ENCODE data around the gene DNAH6. TPM values are rescaled to one million over a fixed set of nuclear protein-coding genes. Genes with fewer than 3 reads are reported as not detected.

The DNAH6 gene
- polyA plus RNA-seq, 1 donor from 2014 or later = 0.06 TPM

DNA sequence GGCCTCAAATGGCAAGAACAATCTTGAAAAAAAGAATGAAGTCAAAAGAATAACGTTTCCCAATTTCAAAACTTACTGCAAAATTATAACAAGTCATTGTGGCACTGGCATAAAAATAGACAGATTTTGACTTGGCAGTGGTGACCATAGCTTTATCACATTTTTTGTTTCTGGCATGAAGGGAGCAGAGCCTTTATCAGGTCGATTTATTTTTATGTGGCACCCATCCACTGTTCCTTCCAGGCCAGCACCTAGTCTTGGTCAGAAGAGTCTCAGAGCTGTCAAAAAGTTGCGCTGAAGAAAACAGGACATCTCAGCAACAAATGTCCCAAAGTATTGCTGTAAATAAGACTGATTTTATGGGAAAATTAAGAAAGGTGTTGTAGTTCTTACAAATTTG, 272.2 kb downstream of the DNAH6 start:
- peaks cover 0 to under 1% (median 0%) of the 10 kb centered on the region in 3 donors for H3K4me1 Mint-ChIP-seq

DNA sequence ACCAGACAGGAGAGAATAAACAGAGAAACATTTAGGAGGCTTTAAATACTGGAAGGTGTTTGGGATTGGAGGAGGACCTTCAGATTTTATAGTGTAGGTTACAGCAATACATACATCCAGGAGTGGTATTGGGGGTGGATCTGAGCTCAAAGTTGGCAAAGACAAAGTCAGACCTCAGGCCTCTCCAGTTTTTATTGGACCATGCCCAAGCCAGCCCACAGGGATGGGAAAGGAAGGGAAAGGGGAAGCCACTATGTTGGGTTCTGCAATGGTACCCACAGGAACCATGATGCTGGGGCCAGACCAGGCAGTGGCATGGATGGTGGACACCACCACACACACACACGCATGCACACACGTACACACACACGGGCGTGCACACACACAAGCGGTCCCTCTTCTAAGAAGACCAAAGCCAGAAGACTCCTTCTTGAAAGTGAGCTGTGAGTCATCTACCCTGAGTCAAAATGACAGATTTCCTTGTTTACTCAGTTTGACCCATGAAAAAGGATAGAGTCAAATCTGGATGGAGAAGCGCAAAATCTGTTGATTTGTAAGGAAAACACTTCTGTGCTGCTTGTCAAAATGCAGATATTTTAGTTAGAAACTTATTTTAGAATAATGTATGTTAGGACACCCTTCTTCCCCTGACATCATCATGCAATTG, 276.7 kb downstream of the DNAH6 start:
- Mint-ChIP-seq H3K27ac (no peak overlapping the region), H3K9me3 (peaks cover 0 to 4% (median 0%) of the 10 kb centered on the region in 3 donors), H3K4me3 (no peak overlapping the region), H3K27me3 (no peaks in the 10 kb centered on the region), H3K36me3 (peaks cover 2% of the 10 kb centered on the region), H3K4me1 (no peaks in the 10 kb centered on the region)

More for the DNA sequence above, 272.2 kb downstream of the DNAH6 start:
- H3K27ac Mint-ChIP-seq = no peak overlapping the region
- H3K27me3 Mint-ChIP-seq = no peaks in the 10 kb centered on the region
- peaks cover 5% of the 10 kb centered on the region for H3K36me3 Mint-ChIP-seq
- no peak overlapping the region for H3K4me3 Mint-ChIP-seq
- peaks cover 0 to 3% (median 0%) of the 10 kb centered on the region in 3 donors for H3K9me3 Mint-ChIP-seq

DNA sequence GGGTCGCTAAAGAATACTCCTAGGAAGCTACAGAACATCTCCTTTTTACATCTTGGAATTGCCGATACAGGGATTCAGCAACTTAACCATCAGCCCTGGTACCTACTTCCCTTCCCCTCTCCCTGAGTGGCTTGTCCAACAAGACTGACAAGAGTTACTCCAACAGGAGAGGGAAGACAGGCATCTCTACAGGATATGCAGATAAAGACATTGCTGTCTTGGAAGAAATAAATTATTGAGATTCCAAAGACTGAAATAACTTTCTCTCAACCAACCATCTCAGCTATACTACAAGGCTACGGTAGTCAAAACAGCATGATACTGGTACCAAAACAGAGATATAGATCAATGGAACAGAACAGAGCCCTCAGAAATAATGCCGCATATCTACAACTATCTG, 277.3 kb downstream of the DNAH6 start:
- Mint-ChIP-seq H3K4me3 (no peak overlapping the region), H3K36me3 (peaks cover 2% of the 10 kb centered on the region), H3K27me3 (peaks cover 3% of the 10 kb centered on the region), H3K9me3 (peaks cover 0 to 4% (median 0%) of the 10 kb centered on the region in 3 donors), H3K27ac (no peak overlapping the region), H3K4me1 (no peaks in the 10 kb centered on the region)

DNA sequence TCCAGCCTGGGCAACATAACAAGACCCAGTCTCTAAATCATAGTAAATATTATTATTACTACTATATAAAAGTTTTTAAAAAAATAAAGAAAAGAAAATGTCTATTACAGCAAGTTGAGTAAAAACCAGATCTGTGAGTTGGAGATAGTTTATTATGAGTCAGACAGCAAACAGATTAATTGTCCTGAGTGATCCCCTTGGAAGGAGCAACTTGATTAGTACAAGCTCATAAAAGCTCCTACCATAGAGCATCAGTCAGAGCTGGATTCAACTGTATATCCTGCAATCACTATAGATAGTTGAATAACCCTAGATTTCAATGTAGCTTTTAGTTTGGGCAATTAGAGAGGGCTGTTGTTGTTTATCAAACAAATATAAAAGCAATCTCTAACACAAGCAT, 280.5 kb downstream of the DNAH6 start:
- Mint-ChIP-seq H3K9me3 (peaks cover 0 to 4% (median 3%) of the 10 kb centered on the region in 3 donors), H3K4me1 (peaks cover 0 to 6% (median 4%) of the 10 kb centered on the region in 3 donors), H3K27me3 (peaks cover 5% of the 10 kb centered on the region), H3K27ac (no peak overlapping the region), H3K36me3 (no peaks in the 10 kb centered on the region), H3K4me3 (no peak overlapping the region)

DNA sequence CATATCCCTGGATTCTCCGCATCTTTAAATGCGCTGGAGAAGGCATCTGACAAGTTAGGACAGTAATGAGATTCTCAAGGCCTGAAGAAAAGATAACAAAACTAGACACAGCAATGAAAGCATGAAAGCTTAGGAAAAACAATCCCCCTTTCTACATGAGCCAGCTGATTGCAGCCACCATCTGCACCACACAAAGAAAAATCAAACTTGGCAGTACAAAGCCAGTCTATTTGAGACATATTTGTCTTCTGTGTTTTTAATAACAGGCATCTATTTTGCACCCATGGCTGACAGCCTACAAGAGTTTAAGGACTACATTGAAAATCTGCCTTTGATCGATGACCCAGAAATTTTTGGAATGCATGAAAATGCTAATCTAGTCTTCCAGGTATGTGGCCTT, 281.0 kb downstream of the DNAH6 start:
- Mint-ChIP-seq H3K27me3 (peaks cover 5% of the 10 kb centered on the region), H3K9me3 (peaks cover 0 to 4% (median 3%) of the 10 kb centered on the region in 3 donors), H3K36me3 (peaks cover 3% of the 10 kb centered on the region), H3K4me1 (peaks cover 0 to 6% (median 4%) of the 10 kb centered on the region in 3 donors), H3K27ac (no peak overlapping the region), H3K4me3 (no peak overlapping the region)

DNA sequence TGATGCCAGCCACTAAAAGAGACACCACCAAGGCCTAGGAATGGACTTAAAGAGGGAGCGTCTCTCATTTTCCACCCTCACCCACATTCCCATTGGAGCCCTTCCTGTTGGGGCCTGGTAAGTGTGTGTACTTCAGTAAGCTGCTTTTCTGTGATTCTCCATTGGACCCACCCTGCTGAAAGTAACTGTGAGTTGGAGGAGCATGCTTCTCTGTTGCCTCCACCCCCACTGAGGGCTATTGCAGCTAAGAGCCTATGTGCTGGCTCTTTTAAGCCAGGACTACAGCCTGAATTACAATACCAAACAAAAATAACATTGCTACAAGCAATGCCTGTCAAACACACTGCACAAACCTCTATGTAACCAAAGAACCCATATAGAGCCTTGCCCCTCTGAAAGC, 283.5 kb downstream of the DNAH6 start:
- Mint-ChIP-seq H3K36me3 (peaks cover 8% of the 10 kb centered on the region), H3K27me3 (peaks cover 5% of the 10 kb centered on the region), H3K4me3 (no peak overlapping the region), H3K9me3 (peaks cover 0 to 3% (median 0%) of the 10 kb centered on the region in 3 donors), H3K27ac (no peak overlapping the region), H3K4me1 (peaks cover 0 to 6% (median 4%) of the 10 kb centered on the region in 3 donors)

DNA sequence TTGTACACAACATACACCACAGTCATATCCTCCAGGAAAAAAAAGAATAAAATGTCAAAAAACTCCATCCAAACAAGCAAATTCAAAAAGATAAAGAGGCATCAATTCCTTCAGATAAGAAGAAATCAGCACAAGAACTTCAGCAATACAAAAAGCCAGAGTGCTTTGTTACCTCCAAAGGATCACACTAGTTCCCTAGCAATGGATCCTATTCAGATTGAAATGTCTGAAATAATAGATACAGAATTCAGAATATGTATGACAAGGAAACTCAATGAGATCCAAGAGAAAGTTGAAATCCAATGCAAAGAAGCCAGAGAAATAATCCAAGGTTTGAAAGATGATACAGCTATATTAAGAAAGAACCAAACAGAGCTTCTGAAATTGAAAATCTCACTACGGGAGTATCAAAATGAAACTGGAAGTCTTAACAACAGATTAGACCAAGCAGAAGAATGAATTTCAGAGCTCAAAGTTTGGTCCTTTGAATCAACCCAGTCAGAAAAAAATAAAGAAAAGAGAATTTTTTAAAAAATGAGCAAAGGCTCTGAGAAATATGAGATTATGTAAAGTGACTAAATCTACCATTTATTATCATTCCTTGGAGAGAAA, 284.0 kb downstream of the DNAH6 start:
- Mint-ChIP-seq H3K4me3 (peak overlapping the region in 1 of 4 donors; percentile 35), H3K4me1 (peaks cover 0 to 6% (median 4%) of the 10 kb centered on the region in 3 donors), H3K27ac (no peak overlapping the region)

DNA sequence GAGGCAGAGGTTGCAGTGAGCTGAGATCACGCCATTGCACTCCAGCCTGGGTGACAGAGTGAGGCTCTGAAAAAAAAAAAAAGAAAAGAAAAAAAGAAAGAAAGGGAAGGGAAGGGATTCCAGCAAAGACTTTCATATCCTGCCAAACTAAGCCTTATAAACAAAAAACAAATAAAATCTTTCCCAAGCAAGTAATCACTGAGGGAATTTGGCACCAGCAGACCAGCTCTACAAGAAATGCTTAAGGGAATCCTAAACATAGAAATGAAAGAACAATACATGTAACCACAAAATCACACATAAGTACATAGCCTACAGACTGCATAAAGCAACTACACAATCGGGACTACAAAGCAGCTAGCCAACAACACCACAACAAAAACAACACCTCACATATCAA, 285.5 kb downstream of the DNAH6 start:
- peak overlapping the region in 1 of 4 donors; percentile 35 for H3K4me3 Mint-ChIP-seq
- no peak overlapping the region for H3K27ac Mint-ChIP-seq
- H3K27me3 Mint-ChIP-seq = peaks cover 5% of the 10 kb centered on the region
- H3K9me3 Mint-ChIP-seq = peaks cover 0 to 3% (median 0%) of the 10 kb centered on the region in 3 donors
- peaks cover 0 to 6% (median 4%) of the 10 kb centered on the region in 3 donors for H3K4me1 Mint-ChIP-seq
- peaks cover 10% of the 10 kb centered on the region for H3K36me3 Mint-ChIP-seq

More for the DNA sequence above, 284.0 kb downstream of the DNAH6 start:
- Mint-ChIP-seq H3K27me3 (peaks cover 5% of the 10 kb centered on the region), H3K9me3 (peaks cover 0 to 3% (median 0%) of the 10 kb centered on the region in 3 donors), H3K36me3 (peaks cover 8% of the 10 kb centered on the region)

DNA sequence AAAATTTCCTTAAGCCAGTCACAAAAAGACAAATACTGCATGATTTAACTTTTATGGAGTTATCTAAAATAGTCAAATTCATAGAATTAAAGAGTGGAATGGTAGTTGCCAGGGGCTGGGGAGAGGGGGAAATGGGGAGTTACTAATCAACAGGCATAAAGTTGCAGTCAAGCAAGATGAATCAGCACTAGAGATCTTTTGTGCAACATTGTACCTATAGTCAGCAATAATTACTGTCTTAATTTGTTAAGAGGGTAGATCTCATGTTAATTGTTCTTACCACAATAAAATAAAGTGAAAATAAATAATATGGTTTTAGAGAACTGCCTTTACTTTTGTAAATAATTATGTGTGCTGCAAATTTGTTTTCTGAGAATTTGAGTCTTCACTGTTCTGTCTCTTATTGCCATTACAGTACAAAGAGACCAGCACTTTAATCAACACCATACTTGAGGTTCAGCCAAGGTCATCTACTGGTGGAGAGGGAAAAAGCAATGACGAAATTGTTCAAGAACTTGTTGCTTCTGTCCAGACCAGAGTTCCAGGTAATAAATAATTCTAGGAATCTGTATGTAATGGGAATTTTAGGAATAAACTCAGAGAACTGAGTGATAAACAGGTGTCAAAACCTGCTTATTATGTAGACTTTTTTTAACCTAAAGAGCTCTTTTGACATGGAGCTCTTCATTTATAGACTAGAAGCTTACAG, 289.1 kb downstream of the DNAH6 start:
- Mint-ChIP-seq H3K27ac (no peak overlapping the region), H3K4me1 (peaks cover 0 to 2% (median 0%) of the 10 kb centered on the region in 3 donors)

DNA sequence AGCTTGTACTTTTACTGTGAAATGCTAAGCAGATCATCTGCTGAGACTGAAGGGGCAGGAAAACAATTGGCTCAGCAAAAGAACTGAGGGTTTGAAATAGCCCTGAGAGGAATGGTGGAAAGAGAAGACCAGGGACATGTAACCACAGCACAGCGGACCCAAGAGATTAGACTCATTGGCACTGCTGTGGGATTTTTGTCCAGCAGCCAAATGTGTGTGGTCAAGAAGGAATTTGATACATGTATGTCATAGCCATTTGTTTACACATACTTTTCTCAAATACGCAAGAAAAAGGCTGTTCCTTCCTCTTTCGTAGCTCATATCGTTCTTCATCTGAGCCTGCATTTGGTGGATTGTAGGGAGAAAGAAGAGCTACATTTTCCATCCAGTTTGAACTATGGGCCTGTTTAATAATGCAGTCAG, 290.8 kb downstream of the DNAH6 start:
- Mint-ChIP-seq H3K36me3 (peaks cover 9% of the 10 kb centered on the region), H3K9me3 (no peaks in the 10 kb centered on the region), H3K4me1 (no peaks in the 10 kb centered on the region), H3K27me3 (peaks cover 6% of the 10 kb centered on the region), H3K4me3 (no peak overlapping the region), H3K27ac (no peak overlapping the region)

More for the DNA sequence above, 289.1 kb downstream of the DNAH6 start:
- Mint-ChIP-seq H3K4me3 (no peak overlapping the region), H3K27me3 (peaks cover 8% of the 10 kb centered on the region), H3K36me3 (peaks cover 10% of the 10 kb centered on the region), H3K9me3 (peaks cover 0 to 3% (median 0%) of the 10 kb centered on the region in 3 donors)

DNA sequence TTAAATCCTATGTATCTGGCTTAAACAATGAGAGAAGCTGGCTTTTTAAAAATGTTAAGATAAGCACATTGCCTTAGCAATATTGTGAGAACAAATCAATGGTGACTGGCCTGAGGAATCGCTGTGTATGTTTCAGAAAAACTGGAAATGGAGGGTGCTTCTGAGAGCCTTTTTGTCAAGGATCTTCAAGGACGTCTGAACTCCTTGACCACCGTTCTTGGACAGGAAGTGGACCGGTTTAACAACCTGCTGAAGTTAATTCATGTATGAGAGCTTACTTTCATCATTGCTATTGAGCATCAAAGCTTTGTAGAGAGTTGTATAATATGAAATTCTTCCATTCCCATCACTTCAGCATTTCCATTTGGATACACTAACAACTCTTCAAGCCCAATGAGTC, 292.0 kb downstream of the DNAH6 start:
- Mint-ChIP-seq H3K4me1 (no peaks in the 10 kb centered on the region), H3K27ac (peak overlapping the region in 1 of 3 donors; percentile 9), H3K27me3 (peaks cover 6% of the 10 kb centered on the region), H3K36me3 (peaks cover 1% of the 10 kb centered on the region), H3K4me3 (no peak overlapping the region), H3K9me3 (no peaks in the 10 kb centered on the region)

DNA sequence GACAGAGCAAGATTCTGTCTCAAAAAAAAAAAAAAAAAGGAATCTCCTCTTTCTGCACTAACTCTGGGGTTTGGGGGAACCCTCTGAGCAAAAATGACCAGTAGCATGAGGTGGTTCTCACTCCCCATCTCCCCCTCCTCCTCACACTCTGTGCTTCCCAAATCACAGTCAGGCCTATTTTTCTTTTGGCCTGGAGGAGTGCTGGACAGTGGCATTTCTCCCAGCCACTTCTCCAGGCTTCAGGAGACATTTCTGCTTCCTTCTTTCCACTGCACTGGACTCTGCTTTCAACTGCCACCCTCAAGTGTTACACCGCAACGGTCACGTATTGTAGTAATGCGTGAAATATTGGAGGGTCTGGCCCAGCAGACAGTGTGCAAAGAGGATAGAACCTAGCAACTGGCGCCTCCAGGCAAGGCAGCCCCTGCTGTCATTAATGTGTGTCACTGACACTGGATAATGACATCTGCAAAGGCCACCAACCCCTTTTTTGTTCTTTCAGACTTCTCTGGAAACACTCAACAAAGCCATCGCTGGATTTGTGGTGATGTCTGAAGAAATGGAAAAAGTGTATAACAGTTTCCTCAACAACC, 295.6 kb downstream of the DNAH6 start:
- H3K9me3 Mint-ChIP-seq = no peaks in the 10 kb centered on the region
- H3K4me3 Mint-ChIP-seq = no peak overlapping the region

DNA sequence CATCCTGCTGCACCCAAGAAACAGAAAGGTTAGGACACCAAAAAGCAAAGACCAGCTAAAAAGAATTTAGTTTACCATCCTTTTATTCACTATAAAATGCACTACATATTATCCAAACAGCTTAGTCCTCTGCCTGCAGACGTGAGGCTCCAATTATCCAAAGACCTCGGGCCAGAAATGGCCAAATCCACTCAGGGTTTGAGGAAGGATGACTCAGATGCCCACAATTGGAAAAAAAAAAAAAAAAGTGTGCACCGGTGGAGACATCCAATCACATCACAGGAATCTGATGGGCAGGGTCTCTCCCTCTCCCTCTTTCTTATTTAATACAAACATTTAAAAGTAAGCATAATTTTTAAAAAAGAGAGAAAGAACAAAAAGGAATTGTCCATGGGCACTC, 298.8 kb downstream of the DNAH6 start:
- no peaks in the 10 kb centered on the region for H3K9me3 Mint-ChIP-seq
- H3K27ac Mint-ChIP-seq = no peak overlapping the region
- H3K4me1 Mint-ChIP-seq = peaks cover 12 to 18% (median 13%) of the 10 kb centered on the region in 3 donors
- H3K27me3 Mint-ChIP-seq = no peaks in the 10 kb centered on the region
- H3K4me3 Mint-ChIP-seq = no peak overlapping the region
- H3K36me3 Mint-ChIP-seq = peaks cover 4% of the 10 kb centered on the region

More for the DNA sequence above, 295.6 kb downstream of the DNAH6 start:
- Mint-ChIP-seq H3K36me3 (peaks cover 2% of the 10 kb centered on the region), H3K4me1 (peaks cover 5 to 6% (median 5%) of the 10 kb centered on the region in 3 donors), H3K27me3 (peaks cover 6% of the 10 kb centered on the region), H3K27ac (no peak overlapping the region)

DNA sequence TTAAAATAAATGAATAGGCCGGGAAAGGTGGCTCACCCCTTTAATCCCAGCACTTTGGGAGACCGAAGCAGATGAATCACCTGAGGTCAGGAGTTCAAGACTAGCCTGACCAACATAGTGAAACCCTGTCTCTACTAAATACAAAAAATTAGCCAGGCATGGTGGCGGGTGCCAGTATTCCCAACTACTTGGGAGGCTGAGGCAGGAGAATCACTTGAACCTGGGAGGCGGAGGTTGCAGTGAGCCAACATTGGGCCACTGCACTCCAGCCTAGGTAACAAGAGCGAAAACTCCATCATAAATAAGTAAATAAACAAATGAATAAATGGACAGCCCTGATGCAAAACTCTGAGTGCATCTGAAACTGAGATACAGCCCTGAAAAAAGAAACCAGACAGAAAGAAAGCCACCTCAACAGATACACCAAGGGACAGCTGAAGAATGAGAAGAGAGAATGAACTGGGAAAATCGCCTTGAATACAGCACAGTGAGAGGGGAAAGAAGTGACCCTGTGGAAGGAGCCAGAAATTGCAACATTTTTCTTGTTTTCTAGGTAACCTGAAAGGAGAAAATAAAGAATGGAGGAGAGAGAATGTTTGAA, 300.2 kb downstream of the DNAH6 start:
- H3K9me3 Mint-ChIP-seq = no peaks in the 10 kb centered on the region
- H3K27me3 Mint-ChIP-seq = no peaks in the 10 kb centered on the region
- no peak overlapping the region for H3K27ac Mint-ChIP-seq
- H3K36me3 Mint-ChIP-seq = peaks cover 4% of the 10 kb centered on the region
- H3K4me1 Mint-ChIP-seq = peaks cover 12 to 18% (median 13%) of the 10 kb centered on the region in 3 donors
- peak overlapping the region in 1 of 4 donors; percentile 63 for H3K4me3 Mint-ChIP-seq
